Smooth muscle cell (in vitro differentiated cells): ENCODE data around the gene EMP3. TPM values are rescaled to one million over a fixed set of nuclear protein-coding genes. Genes with fewer than 3 reads are reported as not detected.

Experiments
- DNase-seq: peaks from one replicate; lab custom pipeline; 2025; ENCODE audit not compliant: unreplicated experiment; lab: John Stamatoyannopoulos, UW
- H2AFZ ChIP-seq: fragments of 200-600 bp; sonication (generic); 2 replicates; pipeline ENCODE4 v1.6.0; 2016; ENCODE audit warnings: antibody characterized with exemption, low read depth, mild to moderate bottlenecking
- H3F3A ChIP-seq: fragments of 200-600 bp; sonication (generic); 2 replicates; pipeline ENCODE4 v1.6.0; 2017; ENCODE audit warnings: antibody characterized with exemption, low read depth
- H3K27ac ChIP-seq: fragments of 200-600 bp; sonication (generic); 2 replicates; pipeline ENCODE4 v1.5.1; 2016; ENCODE audit warnings: low read depth, mild to moderate bottlenecking
- H3K27me3 ChIP-seq: fragments of 200-600 bp; sonication (generic); 2 replicates; pipeline ENCODE4 v1.6.1; 2016; ENCODE audit warnings: low read depth, mild to moderate bottlenecking
- H3K36me3 ChIP-seq: fragments of 200-600 bp; sonication (generic); 2 replicates; pipeline ENCODE4 v1.5.1; 2016; ENCODE audit warnings: low read depth
- H3K4me1 ChIP-seq: fragments of 200-600 bp; sonication (generic); 2 replicates; pipeline ENCODE4 v1.5.1; 2016; ENCODE audit warnings: low read depth
- H3K4me2 ChIP-seq: fragments of 200-600 bp; sonication (generic); 2 replicates; pipeline ENCODE4 v1.6.0; 2016; ENCODE audit warnings: mild to moderate bottlenecking
- H3K4me3 ChIP-seq: fragments of 200-600 bp; sonication (generic); 2 replicates; pipeline ENCODE4 v1.5.1; 2016; ENCODE audit warnings: mild to moderate bottlenecking
- H3K79me2 ChIP-seq: fragments of 200-600 bp; sonication (generic); 2 replicates; pipeline ENCODE4 v1.6.0; 2016; ENCODE audit warnings: low read depth, mild to moderate bottlenecking
- H3K9ac ChIP-seq: fragments of 200-600 bp; sonication (generic); 2 replicates; pipeline ENCODE4 v1.6.0; 2016; ENCODE audit warnings: low read depth
- H3K9me3 ChIP-seq: fragments of 200-600 bp; sonication (generic); replicated peaks from 2 replicates; pipeline ENCODE4 v1.5.1; 2016; ENCODE audit warnings: low read depth
- H4K20me1 ChIP-seq: fragments of 200-600 bp; sonication (generic); 2 replicates; pipeline ENCODE4 v1.6.0; 2016; ENCODE audit warnings: low read depth
- CTCF ChIP-seq: fragments of 200-600 bp; sonication (generic); IDR thresholded peaks from 2 replicates; pipeline ENCODE4 v1.5.1; 2017; ENCODE audit warnings: borderline replicate concordance, mild to moderate bottlenecking, antibody characterized with exemption; ENCODE audit not compliant: insufficient read depth, poor library complexity, severe bottlenecking
- WGBS: methylation state at CpG from one replicate; pipeline ENCODE4 v1.1.7; 2016; ENCODE audit warnings: low lambda C conversion rate; 5-methylcytosine and 5-hydroxymethylcytosine counted together
- polyA plus RNA-seq: library from polyadenylated mRNA; unstranded; fragments of >200 nt; fragmentation: Nextera tagmentation; extraction: Ambion mirVana; gene quantifications from 2 replicates; pipeline ENCODE4 v1.2.1, GENCODE V29; 2016
- total RNA-seq: library from RNA; depleted of rRNA; stranded (reverse); fragments of >200 nt; gene quantifications from 2 replicates; pipeline ENCODE4 v1.2.3, GENCODE V29; 2014

The EMP3 gene
- total and polyA plus RNA-seq, 2 experiments from 2014 or later, result 95.2 to 458 TPM

GRCh38 chr19:48372904-48373303 lies 47.6 kb downstream of the EMP3 start:
- Histone ChIP-seq H3K27me3 (no peaks in the 10 kb centered on the region), H3K27ac (no peak overlapping the region), H3K79me2 (no peaks in the 10 kb centered on the region), H3K9me3 (no peaks in the 10 kb centered on the region), H2AFZ (no peak overlapping the region), H3K36me3 (no peaks in the 10 kb centered on the region), H3K4me2 (no peak overlapping the region), H3F3A (no peaks in the 10 kb centered on the region), H3K4me1 (no peaks in the 10 kb centered on the region), H3K4me3 (no peak overlapping the region), H3K9ac (no peak overlapping the region), H4K20me1 (no peaks in the 10 kb centered on the region)
- TF ChIP-seq CTCF, result no peak
- DNase-seq, result no peak
- 56% methylated on average over 4 of the region's 4 CpGs for WGBS

GRCh38 chr19:48373567-48373966 lies 48.2 kb downstream of the EMP3 start:
- 95% methylated on average over 10 of the region's 11 CpGs for WGBS
- TF ChIP-seq CTCF, result no peak
- Histone ChIP-seq H3K4me1 (no peaks in the 10 kb centered on the region), H3K79me2 (no peaks in the 10 kb centered on the region), H3K27me3 (no peaks in the 10 kb centered on the region), H2AFZ (no peak overlapping the region), H3K9ac (no peak overlapping the region), H3K36me3 (no peaks in the 10 kb centered on the region), H3K27ac (no peak overlapping the region), H3K4me2 (no peak overlapping the region), H3K4me3 (no peak overlapping the region), H4K20me1 (no peaks in the 10 kb centered on the region), H3F3A (no peaks in the 10 kb centered on the region), H3K9me3 (no peaks in the 10 kb centered on the region)
- DNase-seq, result no peak

GRCh38 chr19:48378194-48378570 lies 52.8 kb downstream of the EMP3 start:
- DNase-seq, result no peak
- TF ChIP-seq CTCF, result no peak
- H3K36me3 ChIP-seq, result no peaks in the 10 kb centered on the region
- no peak overlapping the region for H3K4me2 ChIP-seq
- WGBS, result 93% methylated on average over 10 of the region's 10 CpGs
- H2AFZ ChIP-seq, result no peak overlapping the region
- H3K4me1 ChIP-seq, result no peaks in the 10 kb centered on the region
- H3K79me2 ChIP-seq, result no peaks in the 10 kb centered on the region
- no peaks in the 10 kb centered on the region for H3K9me3 ChIP-seq
- no peak overlapping the region for H3K4me3 ChIP-seq
- H3K9ac ChIP-seq, result no peak overlapping the region
- H3F3A ChIP-seq, result no peaks in the 10 kb centered on the region
- H4K20me1 ChIP-seq, result no peaks in the 10 kb centered on the region
- H3K27me3 ChIP-seq, result no peaks in the 10 kb centered on the region
- H3K27ac ChIP-seq, result no peak overlapping the region

- Histone ChIP-seq H3F3A (peaks cover 5% of the 10 kb centered on the region), H3K79me2 (no peaks in the 10 kb centered on the region), H2AFZ (no peak overlapping the region), H3K4me3 (no peak overlapping the region), H3K9ac (no peak overlapping the region), H3K4me2 (no peak overlapping the region), H3K4me1 (no peaks in the 10 kb centered on the region), H3K36me3 (no peaks in the 10 kb centered on the region), H3K9me3 (no peaks in the 10 kb centered on the region), H4K20me1 (peaks cover 6% of the 10 kb centered on the region), H3K27me3 (no peaks in the 10 kb centered on the region), H3K27ac (no peak overlapping the region)
- TF ChIP-seq CTCF, result no peak
- no peak for DNase-seq
- WGBS, result 80% methylated on average over 5 of the region's 5 CpGs
Observed at GRCh38 chr19:48379058-48379457, 53.7 kb downstream of the EMP3 start.
